Parathyroid adenoma (tissue), 2 donors: ENCODE data around the gene OR2AT4.

Experiments
- H2AFZ ChIP-seq: fragments of 300-600 bp; sonication (generic); one replicate; pipeline ENCODE4 v1.7.0; 2017; ENCODE audit warnings: antibody characterized with exemption, mild to moderate bottlenecking
- H3K27ac ChIP-seq: fragments of 300-600 bp; sonication (generic); one replicate; pipeline ENCODE4 v1.7.0; 2017
- H3K27me3 ChIP-seq: fragments of 300-600 bp; sonication (generic); one replicate; pipeline ENCODE4 v1.7.0; 2017; ENCODE audit warnings: low read length; ENCODE audit not compliant: control insufficient read depth, insufficient read depth
- H3K36me3 ChIP-seq: fragments of 300-600 bp; sonication (generic); one replicate; pipeline ENCODE4 v1.7.0; 2017; ENCODE audit warnings: low read length; ENCODE audit not compliant: control insufficient read depth, insufficient read depth
- H3K4me1 ChIP-seq: fragments of 300-600 bp; sonication (generic); one replicate; pipeline ENCODE4 v1.7.0; 2017; ENCODE audit warnings: control low read depth
- H3K4me2 ChIP-seq: fragments of 300-600 bp; sonication (generic); one replicate; pipeline ENCODE4 v1.7.0; 2017; ENCODE audit warnings: low read length
- H3K4me3 ChIP-seq: fragments of 300-600 bp; sonication (generic); one replicate; pipeline ENCODE4 v1.7.0; 2017; ENCODE audit warnings: low read depth, low read length
- H3K79me2 ChIP-seq: fragments of 300-600 bp; sonication (generic); one replicate; pipeline ENCODE4 v1.7.0; 2017; ENCODE audit warnings: control low read depth
- H3K9ac ChIP-seq: fragments of 300-600 bp; sonication (generic); one replicate; pipeline ENCODE4 v1.7.0; 2017; ENCODE audit warnings: mild to moderate bottlenecking
- H3K9me3 ChIP-seq: fragments of 300-600 bp; sonication (generic); one replicate; pipeline ENCODE4 v1.7.0; 2017; ENCODE audit warnings: low read length; ENCODE audit not compliant: control insufficient read depth
- TF ChIP-seq, protein P1 (sequence below): fragments of 300-600 bp; sonication (generic); IDR thresholded peaks from one replicate; pipeline ENCODE4 v1.7.0; 2017; ENCODE audit warnings: antibody characterized with exemption, mild to moderate bottlenecking
- donor health status: primary hyperparathyroidism.

The OR2AT4 gene

DNA sequence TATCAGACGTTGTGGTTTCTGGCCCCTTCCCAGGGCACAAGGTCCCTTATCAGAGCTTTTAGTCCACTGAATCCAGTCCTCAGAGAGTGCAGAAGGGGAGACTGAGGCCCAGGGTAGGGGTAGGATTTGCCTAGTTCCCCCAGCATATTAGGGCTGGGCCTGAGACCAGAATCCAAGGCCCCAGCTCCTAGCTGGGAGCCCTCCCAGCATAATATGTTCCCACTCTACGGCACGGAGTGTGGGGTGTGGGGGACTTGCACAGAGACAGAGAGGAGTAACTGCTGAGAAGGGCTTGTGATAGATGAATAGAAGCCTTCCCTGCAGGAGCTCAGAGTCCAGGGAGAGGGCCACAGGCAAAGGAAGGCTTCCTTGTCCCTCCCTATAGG is 64.1 kb downstream of the OR2AT4 start:
- H3K4me2 ChIP-seq: no peak overlapping the region
- H2AFZ ChIP-seq: no peak overlapping the region
- H3K27me3 ChIP-seq: no peaks in the 10 kb centered on the region
- H3K27ac ChIP-seq: no peak overlapping the region
- no peak overlapping the region for H3K9ac ChIP-seq
- H3K4me3 ChIP-seq: no peak overlapping the region
- no peaks in the 10 kb centered on the region for H3K9me3 ChIP-seq
- H3K36me3 ChIP-seq: no peaks in the 10 kb centered on the region
- H3K79me2 ChIP-seq: no peaks in the 10 kb centered on the region
- TF ChIP-seq, protein P1, sequence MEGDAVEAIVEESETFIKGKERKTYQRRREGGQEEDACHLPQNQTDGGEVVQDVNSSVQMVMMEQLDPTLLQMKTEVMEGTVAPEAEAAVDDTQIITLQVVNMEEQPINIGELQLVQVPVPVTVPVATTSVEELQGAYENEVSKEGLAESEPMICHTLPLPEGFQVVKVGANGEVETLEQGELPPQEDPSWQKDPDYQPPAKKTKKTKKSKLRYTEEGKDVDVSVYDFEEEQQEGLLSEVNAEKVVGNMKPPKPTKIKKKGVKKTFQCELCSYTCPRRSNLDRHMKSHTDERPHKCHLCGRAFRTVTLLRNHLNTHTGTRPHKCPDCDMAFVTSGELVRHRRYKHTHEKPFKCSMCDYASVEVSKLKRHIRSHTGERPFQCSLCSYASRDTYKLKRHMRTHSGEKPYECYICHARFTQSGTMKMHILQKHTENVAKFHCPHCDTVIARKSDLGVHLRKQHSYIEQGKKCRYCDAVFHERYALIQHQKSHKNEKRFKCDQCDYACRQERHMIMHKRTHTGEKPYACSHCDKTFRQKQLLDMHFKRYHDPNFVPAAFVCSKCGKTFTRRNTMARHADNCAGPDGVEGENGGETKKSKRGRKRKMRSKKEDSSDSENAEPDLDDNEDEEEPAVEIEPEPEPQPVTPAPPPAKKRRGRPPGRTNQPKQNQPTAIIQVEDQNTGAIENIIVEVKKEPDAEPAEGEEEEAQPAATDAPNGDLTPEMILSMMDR: no peak
- H3K4me1 ChIP-seq: no peaks in the 10 kb centered on the region

DNA sequence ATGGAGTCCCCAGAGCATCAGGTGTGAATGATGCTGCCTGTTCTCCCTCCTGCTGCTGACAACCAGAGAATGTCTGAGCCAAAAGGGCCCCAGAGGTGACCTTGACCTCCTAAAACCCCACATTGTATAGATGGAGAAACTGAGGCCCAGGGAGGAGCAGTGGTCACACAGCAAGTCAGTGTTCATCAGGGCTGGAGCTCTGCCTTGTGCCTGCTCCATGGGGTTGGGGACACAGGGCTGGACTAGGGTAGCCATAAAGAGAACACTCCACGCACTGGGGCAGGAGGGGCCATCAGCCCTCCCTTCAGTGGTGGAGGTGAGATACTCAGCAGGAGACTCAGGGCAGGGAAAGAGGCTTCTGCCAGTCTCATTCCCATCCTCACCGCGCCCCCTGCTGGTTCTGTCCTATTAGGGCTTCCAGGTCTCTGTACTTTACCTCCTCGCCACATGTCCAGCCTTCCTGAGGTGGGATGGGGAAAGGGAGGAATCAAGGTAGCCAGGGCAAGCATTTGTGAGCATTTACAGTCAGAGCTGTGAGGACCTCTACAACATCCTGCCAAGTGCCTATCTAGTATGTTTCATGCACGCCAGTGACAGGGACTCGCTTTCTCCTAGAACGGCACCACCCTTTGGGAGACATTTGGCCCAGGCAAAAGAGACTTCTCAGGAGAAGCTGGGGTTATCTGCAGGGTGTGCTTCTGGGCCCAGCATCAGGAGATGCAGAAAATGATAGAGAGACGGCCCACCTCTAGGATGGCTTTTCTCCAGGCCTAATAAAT is 64.7 kb downstream of the OR2AT4 start:
- Histone ChIP-seq H3K9me3 (no peaks in the 10 kb centered on the region), H3K4me1 (no peaks in the 10 kb centered on the region), H2AFZ (no peak overlapping the region), H3K4me2 (no peak overlapping the region), H3K9ac (no peak overlapping the region), H3K79me2 (no peaks in the 10 kb centered on the region), H3K36me3 (no peaks in the 10 kb centered on the region), H3K27ac (no peak overlapping the region), H3K4me3 (no peak overlapping the region), H3K27me3 (no peaks in the 10 kb centered on the region)
- TF ChIP-seq, protein P1: peak; percentile 47
